NCI-H69 (cell line): ENCODE measurements around the gene TAS2R20.
"Not testable (repeated sequence)": the region's sequence is repeated elsewhere in the genome, so short reads cannot be mapped to it uniquely, and the experiment has no call there.

Source experiments
- DNase-seq: peaks from one replicate; lab custom pipeline; 2025; lab: John Stamatoyannopoulos, UW

Gene TAS2R20

GRCh38 chr12:10998204-10998603, at the start of gene TAS2R20:
TSS of gene TAS2R20 (minus strand) at chr12:10998304. CDS start at chr12:10997875, 429 bp downstream.
- DNase-seq, result no peak

- not testable (repeated sequence) for DNase-seq
Observed at GRCh38 chr12:11041366-11041765, 43.3 kb upstream of the TAS2R20 start.

GRCh38 chr12:11040162-11040561, 42.1 kb upstream of the TAS2R20 start:
- DNase-seq, result no peak

GRCh38 chr12:11039171-11039570, 41.1 kb upstream of the TAS2R20 start:
- no peak for DNase-seq

- DNase-seq, result not testable (repeated sequence)
Observed at GRCh38 chr12:11033959-11034358, 35.9 kb upstream of the TAS2R20 start.

GRCh38 chr12:11031307-11031706, 33.2 kb upstream of the TAS2R20 start, which contains the start of gene TAS2R31:
TSS of gene TAS2R31 (minus strand) at chr12:11031407. CDS start at chr12:11031335, 72 bp downstream.
- DNase-seq, result no peak

GRCh38 chr12:11026118-11026517, 28.0 kb upstream of the TAS2R20 start:
- no peak for DNase-seq

GRCh38 chr12:11023387-11023786, 25.3 kb upstream of the TAS2R20 start:
- DNase-seq, result peak; percentile 20

GRCh38 chr12:11022520-11022919, 24.4 kb upstream of the TAS2R20 start, which contains the start of gene TAS2R19:
TSS of gene TAS2R19 (minus strand) at chr12:11022620. CDS start at chr12:11022571, 49 bp downstream.
- DNase-seq, result no peak

GRCh38 chr12:11016937-11017336, 18.8 kb upstream of the TAS2R20 start:
- DNase-seq, result no peak

- DNase-seq, result peak; percentile 12
Observed at GRCh38 chr12:11015775-11016430, 17.8 kb upstream of the TAS2R20 start.

GRCh38 chr12:11014234-11014633, 16.1 kb upstream of the TAS2R20 start:
- DNase-seq, result no peak

- DNase-seq, result no peak
Observed at GRCh38 chr12:11007608-11008007, 9.5 kb upstream of the TAS2R20 start.

GRCh38 chr12:10994307-10994706, 3.8 kb downstream of the TAS2R20 start:
- no peak for DNase-seq

GRCh38 chr12:10989107-10989506, 9.0 kb downstream of the TAS2R20 start:
- no peak for DNase-seq

GRCh38 chr12:10986812-10987211, 11.3 kb downstream of the TAS2R20 start, which contains the start of gene TAS2R50:
TSS of gene TAS2R50 (minus strand) at chr12:10986912. CDS start at chr12:10986860, 52 bp downstream.
- no peak for DNase-seq

- no peak for DNase-seq
Observed at GRCh38 chr12:10982244-10982643, 15.9 kb downstream of the TAS2R20 start.

GRCh38 chr12:10974965-10975364, 23.1 kb downstream of the TAS2R20 start:
- no peak for DNase-seq

- DNase-seq, result no peak
Observed at GRCh38 chr12:10968765-10969456, 29.2 kb downstream of the TAS2R20 start.

- no peak for DNase-seq
Observed at GRCh38 chr12:10967409-10967808, 30.7 kb downstream of the TAS2R20 start.

- DNase-seq, result no peak
Observed at GRCh38 chr12:10966314-10966713, 31.8 kb downstream of the TAS2R20 start.

- no peak for DNase-seq
Observed at GRCh38 chr12:10965476-10965875, 32.6 kb downstream of the TAS2R20 start.

GRCh38 chr12:10960211-10960610, 37.9 kb downstream of the TAS2R20 start:
- no peak for DNase-seq
